ENCODE measurements around the gene NEK10. TPM values are rescaled to one million over a fixed set of nuclear protein-coding genes. Genes with fewer than 3 reads are reported as not detected.

The NEK10 gene
- total and polyA plus RNA-seq, 2 of the 4 experiments (the other 2 are of a cell fraction) = 2.2 to 6.6 TPM

DNA sequence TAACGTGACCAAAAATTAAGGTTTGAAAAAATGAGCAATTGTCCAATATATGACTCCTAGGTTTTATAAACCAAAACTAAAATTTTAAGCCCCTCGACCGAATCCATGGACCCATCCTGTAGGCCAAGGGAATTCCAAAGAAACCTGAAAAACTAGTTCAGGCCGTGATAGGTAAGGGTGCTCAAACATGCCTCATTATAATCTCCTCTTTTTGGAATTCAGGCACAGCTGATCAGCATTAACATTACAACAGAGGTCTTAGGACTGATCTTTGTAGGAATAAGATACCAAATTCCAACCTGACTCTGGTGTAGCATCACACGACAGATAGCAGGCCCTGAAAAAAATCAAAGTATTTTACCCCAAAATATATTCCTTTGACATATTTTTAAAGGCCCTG, 155.7 kb downstream of the NEK10 start:
- in situ Hi-C loops (cut with MboI; ENCODE audit: low sequenced_read_pairs) = no loop called here
- TF ChIP-seq NFE2L2 (IDR thresholded peaks at IDR 0.05; ENCODE audit: low read depth, low read length) (no peak), CHD1 (IDR thresholded peaks at IDR 0.05; ENCODE audit: low read depth, low read length) (no peak)
- CTCF ChIA-PET = interaction anchor here (1.4 kb wide), 1 partner anchor 40 kb away, joined by 3 read pairs; no protein-coding TSS in a partner anchor

More for the DNA sequence above, 155.7 kb downstream of the NEK10 start:
- no CpG with 5 or more reads among the region's 5 CpGs for WGBS, 2 experiments (ENCODE audit: extremely low coverage in 2 of 2, insufficient read length in 1 of 2)
- Histone ChIP-seq H3K23ac (ENCODE audit: low read depth, low read length) (no peak overlapping the region), H3K18ac (ENCODE audit: low read depth, low read length) (no peak overlapping the region), H3K56ac (ENCODE audit: extremely low read depth, insufficient read depth, low read length) (no peak overlapping the region), H2AK5ac (ENCODE audit: low read depth, low read length) (no peak overlapping the region), H4K5ac (ENCODE audit: low read depth, low read length) (no peak overlapping the region), H3K9me3 (ENCODE audit: control insufficient read depth, insufficient read depth, low read length) (no peaks in the 10 kb centered on the region), H4K20me1 (ENCODE audit: insufficient read depth, low read length) (no peaks in the 10 kb centered on the region), H3K27me3 (ENCODE audit: control insufficient read depth, insufficient read depth, low read length) (no peaks in the 10 kb centered on the region), H2BK15ac (ENCODE audit: low read depth, low read length) (no peak overlapping the region), H4K91ac (ENCODE audit: insufficient read depth, low read depth, low read length) (no peak overlapping the region), H2BK20ac (ENCODE audit: low read depth, low read length) (no peak overlapping the region), H3K36me3 (ENCODE audit: control insufficient read depth, insufficient read depth, low read length) (no peaks in the 10 kb centered on the region), H2AK9ac (replicated peaks; ENCODE audit: low read depth, low read length, poor library complexity) (no peak overlapping the region), H3K14ac (replicated peaks; ENCODE audit: low read depth, low read length) (no peak overlapping the region), H2BK120ac (ENCODE audit: low read depth, low read length) (no peak overlapping the region), H2AFZ (replicated peaks; ENCODE audit: low read length, poor library complexity) (no peak overlapping the region), H3K9ac (ENCODE audit: low read depth, low read length) (no peak overlapping the region), H3K4me2 (ENCODE audit: low read depth, low read length) (no peak overlapping the region), H4K8ac (ENCODE audit: low read depth in 2 of 2, low read length in 2 of 2) (no peak overlapping the region), H3K4me3 (ENCODE audit: insufficient read depth, low read depth, low read length) (no peak overlapping the region), H3K9me1 (ENCODE audit: insufficient read depth, low read length) (no peaks in the 10 kb centered on the region), H3K27ac (ENCODE audit: insufficient read depth, low read length) (no peak overlapping the region), H3K4ac (ENCODE audit: low read depth, low read length) (no peak overlapping the region), H3K4me1 (ENCODE audit: control insufficient read depth, insufficient read depth, low read length) (no peaks in the 10 kb centered on the region), H3K79me1 (ENCODE audit: low read depth in 1 of 2, low read length in 2 of 2) (no peaks in the 10 kb centered on the region), H2BK5ac (ENCODE audit: low read depth, low read length, poor library complexity, severe bottlenecking) (no peak overlapping the region)
- intact Hi-C loops (cut with micrococcal nuclease) = no loop called here
- BruUV-seq (replicated peaks) = no TSS peak
- dilution Hi-C loops (cut with HindIII; ENCODE audit: low sequenced_read_pairs, unreplicated experiment) = no loop called here
- POLR2A ChIA-PET (ENCODE audit: unreplicated experiment) = no interaction called here
- no peak for DNase-seq
- no peak for ATAC-seq (ENCODE audit: low read depth)
